Left lung (tissue), 10 donors: ENCODE measurements around the gene MANF. TPM values are rescaled to one million over a fixed set of nuclear protein-coding genes. Genes with fewer than 3 reads are reported as not detected.

Experiments used
- ATAC-seq: fragments of 200-7000 bp; cut with Tn5 transposase; one replicate; pipeline ENCODE4 v1.9.1; 2020; ENCODE audit warnings: moderate library complexity
- DNase-seq, 4 donors: peaks; one replicate each; pipeline ENCODE4 v3.0.0-alpha.2; 2013 to 2020
- H3K27ac ChIP-seq, 2 donors: fragments of 200-600 bp; sonication (generic) in 1 of 2; one replicate each; pipeline versions ENCODE4 v1.5.0 to v1.8.0; 2020 to 2021
- H3K27me3 ChIP-seq, 2 donors: fragments of 200-600 bp; sonication (generic) in 1 of 2; one replicate each; pipeline versions ENCODE4 v1.5.0 to v1.8.0; 2020 to 2021
- H3K36me3 ChIP-seq, 2 donors: fragments of 200-600 bp; sonication (generic) in 1 of 2; one replicate each; pipeline versions ENCODE4 v1.5.0 to v1.8.0; 2020 to 2021
- H3K4me1 ChIP-seq, 2 donors: fragments of 200-600 bp; one replicate each; pipeline ENCODE4 v1.8.0; 2021
- H3K4me3 ChIP-seq, 2 donors: fragments of 200-600 bp; sonication (generic) in 1 of 2; one replicate each; pipeline versions ENCODE4 v1.5.0 to v1.8.0; 2020 to 2021; ENCODE audit warnings: mild to moderate bottlenecking in 1 of 2
- H3K9me3 ChIP-seq, 2 donors: fragments of 200-600 bp; sonication (generic) in 1 of 2; one replicate each; pipeline versions ENCODE4 v1.5.0 to v1.8.0; 2020 to 2021
- intact Hi-C, 2 donors: fragments of 100-400 bp; cut with DNase I; formaldehyde crosslinking; loops; one replicate each; pipeline versions ENCODE4 v1.11.2 to v1.14.2; 2022
- polyA plus RNA-seq, 6 donors: library from polyadenylated mRNA; unstranded; fragments of 120-200 nt; gene quantifications; one replicate each; pipeline ENCODE4 v1.2.1, GENCODE V29; 2013; ENCODE audit not compliant: insufficient read length in 6 of 6
- total RNA-seq, 2 donors: library from RNA; stranded (reverse); fragmentation: NEBNext Ultra II Directional; extraction: Animal tissue kit (Norgen Biotek cat#: 25700); gene quantifications; one replicate each; pipeline ENCODE4 v1.2.1, GENCODE V29; 2021
- TF ChIP-seq, protein P1 (sequence below), 2 donors: fragments of 200-600 bp; sonication (generic) in 1 of 2; IDR thresholded peaks; one replicate each; pipeline versions ENCODE4 v1.5.0 to v1.8.0; 2021; ENCODE audit warnings: antibody characterized with exemption in 2 of 2
- donor health status: DM: no; HTN: yes; CAD: no.
- donor health status: DM: no; HTN: no; CAD: no.

Gene MANF
- total and polyA plus RNA-seq, 8 donors = 87.7 to 187 (median 99.3) TPM

DNA sequence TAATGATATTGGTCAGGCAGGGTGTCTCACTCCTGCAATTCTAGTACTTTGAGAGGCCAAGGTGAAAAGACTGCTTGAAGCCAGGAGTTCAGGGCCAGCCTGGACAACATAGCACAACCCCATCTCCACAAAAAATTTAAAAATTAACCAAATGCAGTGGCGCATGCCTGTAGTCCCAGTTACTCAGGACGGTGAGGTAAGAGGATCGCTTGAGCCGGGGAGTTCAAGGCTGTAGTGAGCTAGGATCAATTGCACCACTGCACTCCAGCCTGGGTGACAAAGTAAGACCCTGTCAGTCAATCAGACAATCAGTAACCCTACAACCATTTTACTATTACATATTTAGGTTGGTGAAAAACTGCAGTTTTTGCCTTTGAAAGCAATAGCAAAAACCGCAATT lies 49.0 kb downstream of the MANF start:
- peaks cover 0 to 75% of the 10 kb centered on the region in 2 donors for H3K36me3 ChIP-seq
- no peak overlapping the region for H3K4me3 ChIP-seq
- H3K27me3 ChIP-seq = no peaks in the 10 kb centered on the region
- intact Hi-C loops = no loop called here
- no peak overlapping the region for H3K27ac ChIP-seq
- ATAC-seq (no peak), DNase-seq (no peak)
- TF ChIP-seq, protein P1, sequence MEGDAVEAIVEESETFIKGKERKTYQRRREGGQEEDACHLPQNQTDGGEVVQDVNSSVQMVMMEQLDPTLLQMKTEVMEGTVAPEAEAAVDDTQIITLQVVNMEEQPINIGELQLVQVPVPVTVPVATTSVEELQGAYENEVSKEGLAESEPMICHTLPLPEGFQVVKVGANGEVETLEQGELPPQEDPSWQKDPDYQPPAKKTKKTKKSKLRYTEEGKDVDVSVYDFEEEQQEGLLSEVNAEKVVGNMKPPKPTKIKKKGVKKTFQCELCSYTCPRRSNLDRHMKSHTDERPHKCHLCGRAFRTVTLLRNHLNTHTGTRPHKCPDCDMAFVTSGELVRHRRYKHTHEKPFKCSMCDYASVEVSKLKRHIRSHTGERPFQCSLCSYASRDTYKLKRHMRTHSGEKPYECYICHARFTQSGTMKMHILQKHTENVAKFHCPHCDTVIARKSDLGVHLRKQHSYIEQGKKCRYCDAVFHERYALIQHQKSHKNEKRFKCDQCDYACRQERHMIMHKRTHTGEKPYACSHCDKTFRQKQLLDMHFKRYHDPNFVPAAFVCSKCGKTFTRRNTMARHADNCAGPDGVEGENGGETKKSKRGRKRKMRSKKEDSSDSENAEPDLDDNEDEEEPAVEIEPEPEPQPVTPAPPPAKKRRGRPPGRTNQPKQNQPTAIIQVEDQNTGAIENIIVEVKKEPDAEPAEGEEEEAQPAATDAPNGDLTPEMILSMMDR (IDR thresholded peaks at IDR 0.05) = no peak
- H3K9me3 ChIP-seq = no peaks in the 10 kb centered on the region
- H3K4me1 ChIP-seq = no peaks in the 10 kb centered on the region

DNA sequence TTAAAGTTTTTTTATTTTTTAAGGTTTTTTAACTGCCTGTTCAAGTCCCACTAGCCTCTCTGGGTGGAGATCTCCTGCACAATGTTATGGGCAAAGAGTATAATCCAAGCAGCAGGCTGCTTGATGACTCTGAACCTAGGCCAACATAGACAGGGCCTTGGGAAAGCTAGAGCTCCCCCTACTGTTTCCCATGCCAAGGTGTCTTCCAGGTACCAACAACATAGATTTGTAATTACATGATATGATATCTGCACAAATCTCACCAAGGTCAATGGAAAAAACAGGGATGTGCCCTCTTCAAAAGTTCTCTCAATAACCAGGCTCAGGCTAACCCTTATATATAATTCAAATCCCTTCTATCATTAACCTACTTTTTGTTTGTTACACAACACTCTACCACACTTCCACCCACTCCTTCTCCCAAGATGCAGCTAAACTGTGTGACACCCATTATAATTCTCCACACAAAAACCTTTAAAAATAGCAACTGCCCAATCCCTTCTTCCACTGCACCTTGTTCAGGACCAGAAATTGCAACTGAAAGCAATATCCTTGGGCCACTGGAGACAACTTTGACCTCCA lies 49.7 kb downstream of the MANF start:
- ATAC-seq = peak; percentile 95
- peaks cover 0 to 75% of the 10 kb centered on the region in 2 donors for H3K36me3 ChIP-seq
- no peak overlapping the region for H3K4me3 ChIP-seq
- H3K27ac ChIP-seq = no peak overlapping the region
- peak in 1 of 4 donors; percentile 43 for DNase-seq
- no peaks in the 10 kb centered on the region for H3K27me3 ChIP-seq
- TF ChIP-seq, protein P1 (IDR thresholded peaks at IDR 0.05) = peak; percentile 49 to 57
- intact Hi-C loops = no loop called here
- H3K4me1 ChIP-seq = no peaks in the 10 kb centered on the region
- no peaks in the 10 kb centered on the region for H3K9me3 ChIP-seq

DNA sequence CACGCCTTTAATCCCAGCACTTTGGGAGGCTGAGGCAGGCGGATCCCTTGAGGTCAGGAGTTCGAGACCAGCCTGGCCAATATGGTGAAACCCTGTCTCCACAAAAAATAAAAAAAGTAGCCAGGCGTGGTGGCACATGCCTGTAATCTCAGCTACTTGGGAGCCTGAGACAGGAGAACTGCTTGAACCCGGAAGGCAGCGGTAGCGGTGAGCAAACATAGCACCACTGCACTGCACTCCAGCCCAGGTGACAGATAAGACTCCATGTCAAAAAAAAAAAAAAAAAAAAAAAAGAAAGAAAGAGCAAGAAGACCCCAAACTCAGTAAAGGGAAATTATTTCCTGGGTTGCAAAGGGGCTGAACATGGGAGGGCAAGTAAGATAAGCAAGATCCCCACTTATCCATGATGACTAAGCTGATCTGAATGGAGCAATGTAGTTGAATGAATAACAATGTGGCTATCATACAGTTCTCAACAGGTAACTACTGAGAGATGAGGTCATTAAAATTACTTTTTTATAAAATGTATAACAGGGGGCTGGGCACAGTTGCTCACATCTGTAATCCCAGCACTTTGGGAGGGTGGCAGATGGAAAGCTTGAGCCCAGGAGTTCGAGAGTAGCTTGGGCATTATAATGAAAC lies 52.0 kb downstream of the MANF start:
- Histone ChIP-seq H3K27me3 (no peaks in the 10 kb centered on the region), H3K4me1 (no peaks in the 10 kb centered on the region), H3K4me3 (no peak overlapping the region), H3K27ac (no peak overlapping the region), H3K9me3 (no peaks in the 10 kb centered on the region), H3K36me3 (peaks cover 0 to 74% of the 10 kb centered on the region in 2 donors)
- DNase-seq (peak in 1 of 4 donors; percentile 2), ATAC-seq (peak; percentile 63)
- intact Hi-C loops = no loop called here
- TF ChIP-seq, protein P1 (IDR thresholded peaks at IDR 0.05) = no peak

Other genes with a start within 250 kb of the MANF start
- 10 to 100 TPM; 25.2 to 26.9 TPM for gene RBM15B, start 6.0 kb downstream of the MANF start, total RNA-seq
- 10 to 100 TPM; 29.5 to 44.8 (median 38.6) TPM for gene RBM15B, start 6.0 kb downstream of the MANF start, polyA plus RNA-seq
- 10 to 100 TPM; 18.1 to 20.8 TPM for gene DCAF1, start 114.7 kb downstream of the MANF start, total RNA-seq
- 10 to 100 TPM; 23.6 to 28.3 (median 26.3) TPM for gene DCAF1, start 114.7 kb downstream of the MANF start, polyA plus RNA-seq
- 10 to 100 TPM; 20.6 to 22.9 TPM for gene RAD54L2, start 153.4 kb downstream of the MANF start, total RNA-seq
- gene RAD54L2, start 153.4 kb downstream of the MANF start, polyA plus RNA-seq = 10 to 100 TPM; 18.0 to 22.4 (median 19.4) TPM